Stomach (tissue), 9 donors: ENCODE measurements around the gene GSE1. TPM values are rescaled to one million over a fixed set of nuclear protein-coding genes. Genes with fewer than 3 reads are reported as not detected.

Experiments used
- DNase-seq, 2 donors: peaks; one replicate each; pipeline versions ENCODE4 v3.0.0 to v3.0.0-alpha.2; 2013 to 2019
- H3K27ac ChIP-seq, 5 donors: fragments of 200-600 bp in 4 of 5; sonication (generic) in 4 of 5; one replicate each; pipeline ENCODE4 v1.5.1; 2013 to 2019; ENCODE audit warnings: mild to moderate bottlenecking in 1 of 5, moderate library complexity in 1 of 5
- H3K27me3 ChIP-seq, 3 donors: fragments of 200-600 bp; sonication (generic); one replicate each; pipeline ENCODE4 v1.5.1; 2017 to 2019; ENCODE audit warnings: mixed run types in 1 of 3
- H3K36me3 ChIP-seq, 4 donors: fragments of 200-600 bp; sonication (generic); 1 replicate in 3 of 4; 2 replicates in 1 of 4; pipeline ENCODE4 v1.5.1; 2016 to 2019
- H3K4me1 ChIP-seq, 4 donors: fragments of 200-600 bp; sonication (generic); one replicate each; pipeline ENCODE4 v1.5.1; 2016 to 2019
- H3K4me3 ChIP-seq, 4 donors: fragments of 200-600 bp; sonication (generic) in 3 of 4; one replicate each; pipeline ENCODE4 v1.5.1; 2016 to 2019; ENCODE audit warnings: mild to moderate bottlenecking in 1 of 4
- H3K9me3 ChIP-seq, 4 donors: fragments of 200-600 bp; sonication (generic); one replicate each; pipeline ENCODE4 v1.5.1; 2016 to 2019
- CTCF ChIP-seq, 7 experiments: fragments of 450-650 bp in 4 of 7; fragments of 200-600 bp in 3 of 7; sonication (generic) in 3 of 7; IDR thresholded peaks; one replicate each; pipeline ENCODE4 v1.5.1; 2016 to 2019; ENCODE audit warnings: antibody characterized with exemption in 7 of 7, control low read depth in 2 of 7, mild to moderate bottlenecking in 1 of 7
- EP300 ChIP-seq: sonication (generic); formaldehyde crosslinking; IDR thresholded peaks from one replicate; pipeline ENCODE4 v1.6.1; 2017; ENCODE audit warnings: antibody characterized with exemption
- POLR2A ChIP-seq, 4 donors: fragments of 450-650 bp; IDR thresholded peaks; one replicate each; pipeline ENCODE4 v1.6.1; 2016; ENCODE audit warnings: antibody characterized with exemption in 4 of 4, control low read depth in 2 of 4, mild to moderate bottlenecking in 1 of 4, moderate library complexity in 1 of 4
- POLR2AphosphoS5 ChIP-seq, 3 donors: sonication (generic); formaldehyde crosslinking; IDR thresholded peaks; one replicate each; pipeline ENCODE4 v1.6.1; 2016; ENCODE audit warnings: antibody characterized with exemption in 3 of 3
- WGBS, 5 donors: extraction: QIAGEN DNeasy Blood & Tissue Kit in 3 of 5; methylation state at CpG; one replicate each; pipeline versions ENCODE4 v1.1.5 to v1.1.7; 2013 to 2018; 5-methylcytosine and 5-hydroxymethylcytosine counted together
- intact Hi-C: fragments of 100-400 bp; cut with DNase I; formaldehyde crosslinking; loops from one replicate; pipeline ENCODE4 v1.15.1; 2023; ENCODE audit warnings: low total_unique reads
- polyA plus RNA-seq, 3 donors: library from polyadenylated mRNA; stranded (reverse); fragments of 200-250 nt; gene quantifications; one replicate each; pipeline ENCODE4 v1.2.3, GENCODE V29; 2013
- total RNA-seq, 5 donors: library from RNA; depleted of rRNA; stranded (reverse); fragments of >200 nt; gene quantifications; one replicate each; pipeline versions ENCODE4 v1.1.0 to v1.2.3, GENCODE V29; 2014 to 2016
- donor health status: healthy with polysubstance abuse.
- donor health status: Bipolar disorder and iron deficiency.
- donor health status: healthy.

Gene GSE1
- total and polyA plus RNA-seq, 8 donors = 11.8 to 294 (median 93.0) TPM

- Histone ChIP-seq H3K27ac (no peak overlapping the region), H3K27me3 (no peaks in the 10 kb centered on the region), H3K4me3 (no peak overlapping the region), H3K9me3 (peaks cover 0 to 9% (median 3%) of the 10 kb centered on the region in 4 donors), H3K36me3 (peaks cover 6 to 32% (median 10%) of the 10 kb centered on the region in 4 donors), H3K4me1 (peaks cover 62 to 87% (median 77%) of the 10 kb centered on the region in 4 donors)
- TF ChIP-seq EP300 (no peak), CTCF (IDR thresholded peaks at IDR 0.05) (no peak), POLR2AphosphoS5 (IDR thresholded peaks at IDR 0.05) (no peak), POLR2A (IDR thresholded peaks at IDR 0.05) (no peak)
- 90 to 97% (median 95%) methylated on average over 4 to 10 of the region's 10 CpGs for WGBS, 5 donors
- intact Hi-C loops = no loop called here
- DNase-seq = no peak
These were observed 16.2 kb downstream of the GSE1 start for GRCh38 chr16:85629326-85629725.

- intact Hi-C loops = no loop called here
- peaks cover 9 to 37% (median 15%) of the 10 kb centered on the region in 4 donors for H3K36me3 ChIP-seq
- H3K4me3 ChIP-seq = no peak overlapping the region
- TF ChIP-seq CTCF (IDR thresholded peaks at IDR 0.05) (no peak), POLR2A (IDR thresholded peaks at IDR 0.05) (no peak), EP300 (no peak), POLR2AphosphoS5 (IDR thresholded peaks at IDR 0.05) (no peak)
- 88 to 95% (median 93%) methylated on average over 5 of the region's 5 CpGs for WGBS, 5 donors
- no peaks in the 10 kb centered on the region for H3K27me3 ChIP-seq
- no peak for DNase-seq
- H3K27ac ChIP-seq = no peak overlapping the region
- H3K9me3 ChIP-seq = peaks cover 0 to 9% (median 3%) of the 10 kb centered on the region in 4 donors
- peaks cover 62 to 87% (median 77%) of the 10 kb centered on the region in 4 donors for H3K4me1 ChIP-seq
These were observed 16.7 kb downstream of the GSE1 start for GRCh38 chr16:85629853-85630252.

- Histone ChIP-seq H3K36me3 (peaks cover 9 to 45% (median 17%) of the 10 kb centered on the region in 4 donors), H3K4me3 (no peak overlapping the region), H3K27ac (no peak overlapping the region), H3K9me3 (peaks cover 0 to 9% (median 3%) of the 10 kb centered on the region in 4 donors), H3K27me3 (no peaks in the 10 kb centered on the region), H3K4me1 (peaks cover 62 to 87% (median 77%) of the 10 kb centered on the region in 4 donors)
- WGBS, 5 donors = 73 to 100% (median 91%) methylated on average over 3 to 11 of the region's 11 CpGs
- intact Hi-C loops = no loop called here
- no peak for DNase-seq
- TF ChIP-seq POLR2AphosphoS5 (IDR thresholded peaks at IDR 0.05) = no peak
- no peak for TF ChIP-seq CTCF (IDR thresholded peaks at IDR 0.05)
- TF ChIP-seq POLR2A (IDR thresholded peaks at IDR 0.05) = no peak
- no peak for TF ChIP-seq EP300
These were observed 18.1 kb downstream of the GSE1 start for GRCh38 chr16:85631230-85631629.

GRCh38 chr16:85631802-85632393, 18.8 kb downstream of the GSE1 start:
- H3K27me3 ChIP-seq = no peaks in the 10 kb centered on the region
- TF ChIP-seq CTCF (IDR thresholded peaks at IDR 0.05) = no peak
- no peak for TF ChIP-seq POLR2AphosphoS5 (IDR thresholded peaks at IDR 0.05)
- no peak for TF ChIP-seq EP300
- no peak for TF ChIP-seq POLR2A (IDR thresholded peaks at IDR 0.05)
- no peak overlapping the region for H3K27ac ChIP-seq
- WGBS, 5 donors = 62 to 83% (median 69%) methylated on average over 9 to 27 of the region's 27 CpGs
- H3K36me3 ChIP-seq = peaks cover 9 to 51% (median 21%) of the 10 kb centered on the region in 4 donors
- peaks cover 58 to 87% (median 77%) of the 10 kb centered on the region in 4 donors for H3K4me1 ChIP-seq
- no peak overlapping the region for H3K4me3 ChIP-seq
- intact Hi-C loops = no loop called here
- no peak for DNase-seq
- H3K9me3 ChIP-seq = peaks cover 0 to 9% (median 3%) of the 10 kb centered on the region in 4 donors
